HG02623 (cell line): ENCODE results near the gene THOC7.

Experiments
- ATAC-seq: cut with Tn5 transposase; IDR thresholded peaks from one replicate; pipeline ENCODE4 v1.9.1; 2021; ENCODE audit warnings: moderate library complexity; ENCODE audit not compliant: unreplicated experiment

The THOC7 gene

DNA sequence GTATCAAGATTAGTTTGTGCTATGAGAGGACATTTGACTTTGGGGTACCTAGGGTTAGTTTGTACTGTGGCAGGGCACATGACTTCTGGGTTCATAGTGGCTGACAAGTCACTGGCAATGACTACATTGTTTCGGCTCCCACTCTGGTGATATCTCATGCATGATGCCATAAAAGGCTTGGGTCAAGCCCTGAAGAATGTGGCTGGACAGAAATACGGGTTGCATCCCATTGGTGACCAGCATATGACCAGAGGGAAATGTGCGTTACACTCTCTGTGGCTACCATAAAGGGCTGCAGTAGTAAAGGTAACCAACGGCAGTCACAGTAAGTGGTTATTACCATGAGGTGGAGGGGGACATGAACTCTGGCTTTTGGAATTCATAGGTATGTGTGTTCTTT, 18.4 kb downstream of the THOC7 start:
- no peak for ATAC-seq

DNA sequence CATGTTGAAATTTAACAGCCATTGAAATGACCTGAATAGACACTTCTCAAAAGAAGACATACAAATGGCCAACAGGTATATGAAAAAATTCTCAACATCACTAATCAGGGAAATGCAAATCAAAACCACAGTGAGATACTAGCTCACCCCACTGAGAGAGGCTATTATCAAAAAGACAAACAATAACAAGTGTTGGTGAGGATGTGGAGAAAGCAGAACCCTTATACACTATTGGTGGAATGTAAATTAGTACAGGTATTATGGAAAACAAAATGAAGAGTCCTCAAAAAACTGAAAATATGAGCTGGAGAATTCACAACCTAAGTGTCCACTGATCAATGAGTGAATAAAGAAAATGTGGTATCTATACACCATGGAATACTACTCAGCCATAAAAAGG, 21.5 kb downstream of the THOC7 start:
- ATAC-seq = no peak

DNA sequence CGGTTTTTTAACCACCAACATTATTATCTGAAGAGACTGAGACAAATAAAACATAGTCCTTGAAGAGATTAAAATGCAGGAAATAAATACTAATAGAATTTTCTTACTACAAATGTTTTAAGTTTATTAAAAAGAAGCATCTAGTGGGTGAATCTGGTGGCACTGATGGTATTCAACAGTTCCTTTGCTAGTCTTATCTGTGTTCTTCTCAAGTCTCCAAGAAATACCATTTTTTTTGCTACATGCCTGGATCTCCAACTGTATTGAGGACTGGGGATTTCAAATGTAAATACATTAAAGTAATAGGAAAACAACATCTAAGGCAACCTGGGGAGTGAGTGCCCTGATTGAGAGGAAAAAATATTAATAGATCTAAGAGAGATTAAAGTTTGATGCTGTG, 21.9 kb downstream of the THOC7 start:
- no peak for ATAC-seq

DNA sequence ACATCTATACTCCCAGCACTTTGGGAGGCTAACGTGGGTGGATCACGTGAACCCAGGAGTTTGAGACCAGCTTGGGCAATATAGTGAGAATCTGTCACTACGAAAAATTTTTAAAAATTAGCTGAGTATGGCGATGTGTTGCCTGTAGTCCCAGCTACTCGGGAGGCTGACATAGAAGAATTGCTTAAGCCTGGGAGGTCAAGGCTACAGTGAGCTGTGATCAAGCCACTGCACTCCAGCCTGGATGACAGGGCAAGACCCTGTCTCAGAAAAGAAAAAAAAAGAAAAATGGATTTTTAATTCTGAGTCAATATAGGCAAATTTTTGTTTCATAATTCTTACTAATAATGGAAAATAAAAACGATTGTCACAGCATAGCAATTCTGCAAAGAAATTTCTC, 31.2 kb downstream of the THOC7 start:
- ATAC-seq = no peak

DNA sequence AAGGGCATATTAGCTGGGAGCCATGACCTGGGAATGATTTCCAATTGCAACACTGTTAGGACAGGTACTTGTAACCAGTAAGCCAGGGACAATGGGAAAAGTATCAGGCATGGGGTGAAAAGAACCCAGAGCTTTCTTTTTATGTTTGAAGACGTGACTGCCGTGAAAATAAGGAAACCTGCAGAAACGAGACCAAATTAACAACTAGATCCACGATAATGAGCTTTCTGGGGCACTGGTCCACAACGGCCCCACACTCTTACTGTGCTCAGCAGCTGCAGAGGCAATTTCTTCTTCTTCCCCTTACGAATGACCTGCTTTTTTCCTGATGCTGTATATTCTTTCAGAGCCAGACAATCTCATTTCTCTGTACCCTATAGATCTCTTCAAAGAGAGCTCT, 33.1 kb downstream of the THOC7 start:
- ATAC-seq = no peak

DNA sequence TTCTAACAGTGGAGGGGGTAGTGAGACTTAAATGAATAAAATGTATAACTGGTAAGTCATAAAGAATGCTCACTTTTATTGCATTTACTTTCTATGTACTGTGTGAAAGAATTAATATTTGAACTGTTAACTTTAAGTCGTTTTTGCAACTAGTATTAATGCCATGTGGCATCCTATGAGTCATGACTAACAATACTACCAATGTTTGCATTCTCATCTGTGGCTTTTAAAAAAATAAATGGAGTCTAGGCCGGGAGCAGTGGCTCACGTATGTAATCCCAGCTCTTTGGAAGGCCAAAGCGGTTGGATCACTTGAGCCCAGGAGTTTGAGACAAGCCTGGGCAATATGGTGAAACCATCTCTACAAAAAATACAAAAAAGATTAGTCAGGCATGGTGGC, 39.3 kb downstream of the THOC7 start:
- no peak for ATAC-seq

DNA sequence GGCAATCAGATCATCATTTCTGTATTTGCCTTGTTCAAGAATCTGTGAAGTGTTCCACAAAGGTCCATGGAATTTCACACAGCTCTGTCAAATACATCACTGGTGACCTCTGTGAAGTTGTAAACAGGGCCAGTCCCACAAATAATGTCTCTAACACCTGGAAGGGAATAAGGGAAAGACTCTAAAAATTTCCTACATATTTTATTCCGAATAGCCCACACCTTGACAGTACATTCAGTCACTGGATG, 44.5 kb downstream of the THOC7 start, which contains the start of gene C3orf49:
Gene C3orf49, plus strand, starts transcription at position 149 of the 248 bp plus-strand sequence. CDS start 173 bp downstream, outside the sequence.
- no peak for ATAC-seq

DNA sequence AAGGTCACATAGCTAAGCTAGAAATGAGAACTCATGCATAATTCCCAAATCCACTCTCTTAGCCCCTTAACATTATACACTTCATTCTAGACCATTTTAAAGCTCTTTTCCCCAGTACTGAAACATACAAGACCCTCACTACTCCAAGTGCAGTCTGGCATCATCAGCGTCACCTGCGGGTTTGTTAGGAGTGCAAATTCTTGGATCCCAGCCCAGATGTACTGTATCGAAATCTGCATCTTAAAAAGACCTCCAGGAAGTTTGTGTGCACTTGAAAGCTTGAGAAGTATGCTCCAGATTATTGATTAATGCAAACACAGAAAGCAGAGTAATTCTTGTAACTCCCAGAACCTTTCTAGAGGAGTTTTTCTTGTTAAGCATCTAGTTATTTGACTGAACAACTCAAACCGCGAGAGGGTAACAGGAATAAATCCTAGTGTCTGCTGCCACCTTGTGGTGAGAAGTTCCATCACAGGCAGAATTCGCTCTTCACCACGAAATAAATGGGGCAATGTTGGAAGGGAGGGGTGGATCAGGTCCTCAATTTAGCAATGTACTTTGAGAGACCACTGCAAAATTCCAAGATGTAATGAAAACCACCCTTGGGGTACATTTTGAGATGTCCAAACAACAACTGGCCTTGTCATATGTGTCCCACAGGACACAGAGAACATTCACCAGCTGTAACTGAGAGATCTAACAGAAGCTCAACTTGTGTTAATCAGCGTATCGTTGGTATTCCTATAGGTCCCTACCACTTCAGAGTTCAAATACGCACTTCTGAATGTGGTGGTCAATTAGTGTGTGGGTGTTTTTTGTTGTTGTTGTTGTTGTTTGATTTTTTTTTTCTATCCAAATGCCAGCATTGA, 45.1 kb downstream of the THOC7 start:
- ATAC-seq = peak; percentile 72

DNA sequence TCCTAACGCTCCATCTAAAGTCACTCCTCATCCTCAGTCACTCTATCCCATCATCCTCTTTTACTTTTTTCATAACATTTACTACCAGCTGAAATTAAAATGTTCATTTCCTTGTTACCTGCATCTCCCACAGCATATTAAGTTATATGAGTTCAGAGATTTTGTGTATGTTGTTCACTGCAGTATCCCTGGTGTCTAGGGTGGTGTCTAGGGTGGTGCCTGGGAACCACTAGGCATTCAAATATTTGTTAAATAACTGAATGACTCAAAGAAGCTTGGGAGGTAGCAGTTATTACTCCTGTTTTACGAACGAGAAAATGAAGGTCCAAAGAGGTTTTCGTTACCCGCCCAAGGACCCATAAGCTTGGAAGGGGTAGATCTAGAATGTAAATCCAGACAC, 46.4 kb downstream of the THOC7 start:
- no peak for ATAC-seq

DNA sequence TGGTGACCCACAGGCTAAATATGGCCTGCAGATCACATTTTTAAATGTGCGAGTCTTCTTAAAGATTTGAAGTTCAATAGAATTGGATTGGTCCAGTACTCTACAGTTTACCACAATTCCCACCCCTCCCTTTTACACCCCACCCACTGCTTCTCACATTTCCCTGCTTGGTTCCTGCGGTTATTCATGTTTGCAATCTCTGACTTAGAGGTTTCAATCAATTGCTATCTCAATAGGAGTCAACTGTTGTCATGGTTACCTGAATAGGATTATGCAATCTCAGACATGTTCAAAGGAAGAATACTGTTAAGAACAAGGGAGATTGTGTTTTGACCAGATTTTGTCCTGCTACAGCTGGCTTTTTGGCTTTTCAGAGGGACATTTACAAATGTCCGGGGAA, 49.4 kb downstream of the THOC7 start:
- no peak for ATAC-seq

DNA sequence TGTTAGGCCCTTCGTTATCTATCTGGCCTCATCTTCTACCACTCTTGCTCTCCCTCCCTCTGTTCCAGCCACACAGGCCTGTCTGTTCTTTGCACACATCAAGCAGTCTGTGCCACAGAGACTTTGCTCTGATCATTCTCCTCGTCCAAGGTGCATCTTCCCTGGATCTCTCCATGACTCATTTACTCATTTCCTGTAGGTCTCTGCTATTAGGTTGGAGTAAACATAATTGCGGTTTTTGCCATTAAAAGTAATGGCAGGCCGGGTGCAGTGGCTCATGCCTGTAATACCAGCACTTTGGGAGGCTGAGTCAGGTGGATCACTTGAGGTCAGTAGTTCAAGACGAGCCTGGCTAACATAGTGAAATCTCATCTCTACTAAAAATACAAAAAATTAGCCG, 54.0 kb downstream of the THOC7 start:
- no peak for ATAC-seq

DNA sequence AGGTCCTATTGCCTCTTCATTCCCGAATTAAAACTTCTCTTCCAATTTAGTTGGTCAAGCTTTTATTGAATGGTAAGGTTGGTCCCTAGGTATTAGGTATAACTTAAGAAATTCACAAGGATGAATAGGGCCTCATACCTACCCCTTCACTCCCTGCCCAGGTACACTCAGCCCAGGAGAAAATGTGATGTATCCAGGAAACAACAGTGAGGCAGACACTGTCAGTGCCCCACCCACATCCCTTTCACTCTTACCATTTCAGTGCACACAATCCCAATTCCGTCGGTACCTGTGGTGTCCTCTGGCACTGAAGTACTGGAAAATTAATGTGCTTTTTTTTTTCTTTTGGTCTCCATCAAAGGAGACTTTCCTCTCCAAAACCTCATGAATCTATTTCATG, 55.0 kb downstream of the THOC7 start:
- no peak for ATAC-seq

DNA sequence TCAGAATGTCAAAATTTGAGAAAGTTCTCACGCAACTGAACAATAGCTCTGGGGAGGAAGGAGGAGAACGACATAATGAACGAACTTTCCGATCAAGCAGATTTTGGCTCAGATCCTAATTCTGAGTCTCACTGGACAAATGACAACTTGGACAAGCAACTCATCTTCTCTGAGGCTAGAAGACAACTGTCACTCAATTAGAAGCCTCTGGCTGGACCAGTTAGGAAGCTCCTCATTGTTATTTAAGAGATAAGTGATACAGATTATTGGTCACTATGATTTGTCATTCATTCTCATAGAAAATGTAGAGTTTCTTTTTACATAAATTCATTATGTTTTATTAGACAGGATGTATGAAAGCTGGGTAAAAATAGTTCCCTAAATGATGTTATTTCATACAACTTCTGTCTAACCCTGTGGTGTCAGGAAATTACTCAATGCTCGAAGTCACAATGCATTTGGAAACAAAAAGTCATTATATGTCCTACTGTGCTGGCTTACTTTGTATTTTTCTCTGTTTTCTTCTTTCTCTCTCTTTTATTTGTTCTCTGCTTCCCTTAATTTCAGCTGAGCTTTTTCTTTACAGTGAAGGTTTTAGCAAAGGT, 55.5 kb downstream of the THOC7 start:
- ATAC-seq = no peak

DNA sequence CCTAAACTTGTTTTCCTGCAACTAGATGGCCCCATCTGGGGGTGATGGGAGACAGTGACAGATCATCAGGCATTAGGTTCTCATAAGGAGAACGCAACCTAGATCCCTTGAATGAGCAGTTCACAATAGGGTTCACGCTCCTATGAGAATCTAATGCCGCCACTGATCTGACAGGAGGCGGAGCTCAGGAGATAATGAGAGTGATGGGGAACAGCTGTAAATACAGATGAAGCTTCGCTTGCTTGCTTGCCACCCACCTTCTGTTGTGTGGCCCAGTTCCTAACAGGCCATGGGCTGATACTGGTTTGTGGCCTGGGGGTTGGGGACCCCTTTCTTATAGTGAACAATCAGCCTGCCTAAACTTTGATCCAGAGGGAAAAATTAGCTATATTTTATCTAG, 59.7 kb downstream of the THOC7 start:
- ATAC-seq = no peak

DNA sequence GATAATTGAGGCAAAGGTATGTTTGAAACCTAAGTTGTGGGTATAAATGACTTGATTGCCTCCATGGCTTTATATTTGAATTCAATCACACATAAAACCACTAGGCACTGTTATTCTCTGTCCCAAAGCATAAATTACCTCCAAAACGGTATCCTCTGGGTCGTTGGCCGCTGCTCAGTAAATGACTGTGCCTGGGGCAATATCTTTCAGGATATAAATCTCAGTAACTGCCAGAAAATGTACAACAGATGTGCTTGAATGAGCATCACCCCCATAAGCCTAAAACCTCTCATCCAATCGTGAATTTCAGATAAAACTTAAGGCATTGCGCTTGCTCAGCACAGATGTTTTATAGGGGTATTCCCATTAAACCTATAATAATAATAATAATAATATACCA, 63.5 kb downstream of the THOC7 start:
- no peak for ATAC-seq

DNA sequence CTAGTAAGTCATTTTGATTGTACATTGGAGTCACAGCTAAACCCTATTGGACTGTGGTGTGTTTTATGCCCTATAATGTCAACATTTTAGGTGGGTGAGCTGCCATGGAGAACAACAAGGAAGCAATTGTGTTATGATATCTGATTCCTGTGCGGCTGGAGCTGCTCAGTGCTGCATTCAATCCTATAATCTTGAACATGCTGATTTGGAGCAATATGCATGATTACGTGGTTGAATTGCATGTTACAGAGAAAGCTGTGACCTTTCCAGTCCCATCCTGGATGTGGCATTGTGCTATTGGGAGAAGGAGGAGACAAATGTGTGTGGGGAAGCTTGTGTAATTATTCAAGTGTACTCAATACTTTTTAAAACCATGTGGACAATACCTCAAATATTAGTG, 64.7 kb downstream of the THOC7 start:
- ATAC-seq = no peak

DNA sequence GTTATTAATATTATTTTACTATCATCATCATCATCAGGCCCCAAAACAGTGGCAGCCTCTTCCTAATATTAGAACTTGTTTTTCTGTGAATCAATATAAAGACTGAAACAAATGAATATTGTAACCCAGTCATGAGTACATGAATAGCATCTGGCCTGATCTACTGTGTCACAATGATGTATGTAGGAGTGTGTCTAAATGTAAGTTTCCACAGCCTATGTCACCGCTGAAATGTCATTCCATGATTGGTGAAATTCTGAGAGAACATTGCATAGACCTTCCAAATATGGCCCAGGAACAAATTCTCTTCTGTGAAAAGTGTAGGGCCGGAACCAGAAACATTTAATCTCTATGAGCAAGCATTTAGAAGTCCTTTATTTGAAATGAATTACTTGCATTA, 65.1 kb downstream of the THOC7 start:
- ATAC-seq = no peak

DNA sequence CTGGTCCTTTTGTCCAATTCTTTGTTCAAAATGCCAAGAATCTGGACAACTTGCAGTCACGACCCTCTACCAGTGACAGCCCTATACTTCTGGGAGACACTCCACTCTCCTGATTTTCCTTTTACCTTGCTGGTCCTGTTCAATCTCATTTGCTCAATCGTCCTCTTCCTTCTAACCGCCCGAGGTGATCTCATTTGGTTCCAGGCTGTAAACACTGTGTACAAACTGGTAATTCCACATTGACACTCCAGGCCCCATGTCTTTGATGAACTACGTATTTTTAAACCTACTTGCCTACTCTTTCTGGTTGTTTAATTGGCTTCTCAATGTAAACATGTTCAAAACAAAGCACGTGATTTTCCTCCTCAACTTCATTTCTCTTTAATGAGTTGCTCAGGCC, 68.2 kb downstream of the THOC7 start:
- no peak for ATAC-seq

DNA sequence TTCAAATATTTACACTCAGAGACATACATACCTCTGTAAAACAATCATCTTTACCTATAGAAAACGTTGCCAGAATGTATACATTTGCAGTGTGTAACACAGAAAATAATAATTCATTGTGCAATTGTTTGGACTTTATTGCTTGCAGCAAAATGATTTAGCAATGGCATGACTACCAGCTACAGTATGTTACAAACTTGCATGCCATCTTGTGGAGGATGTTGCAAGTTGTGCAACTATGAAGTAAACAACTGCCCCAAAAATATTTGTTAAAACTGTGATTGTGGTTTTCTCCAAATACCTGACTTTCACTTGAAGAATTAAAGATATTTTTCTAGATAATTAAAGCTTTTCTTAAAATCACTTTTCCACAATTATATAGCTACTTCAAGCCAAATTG, 71.6 kb downstream of the THOC7 start:
- no peak for ATAC-seq
